HepG2 (cell line): ENCODE measurements around the gene GLUD1. TPM values are rescaled to one million over a fixed set of nuclear protein-coding genes. Genes with fewer than 3 reads are reported as not detected.

Experiments
- ATAC-seq: fragments of 200-7000 bp; cut with Tn5 transposase; 3 replicates; pipeline ENCODE4 v1.9.1; 2020; ENCODE audit warnings: mild to moderate bottlenecking, moderate library complexity
- BruUV-seq: library from RNA; stranded (reverse); fragments of 400-500 nt; replicated peaks from 2 replicates; lab custom pipeline; 2021; lab: Mats Ljungman, UMichigan
- CTCF ChIA-PET: fragments of 300-600 bp; formaldehyde crosslinking; extraction: SDS; loops from one replicate; lab custom pipeline; 2021; ENCODE audit warnings: low total read pairs, inconsistent platforms, low intra/inter-chr PET ratio; lab: Yijun Ruan, JAX
- POLR2A ChIA-PET: fragments of 350-600 bp; sonication (Branson Sonifier 250); formaldehyde crosslinking; loops from one replicate; lab custom pipeline; 2020; ENCODE audit warnings: antibody characterized with exemption, inconsistent platforms; lab: Yijun Ruan, JAX
- DNase-seq: peaks from one replicate; pipeline ENCODE4 v3.0.0-alpha.2; 2015; ENCODE audit warnings: low spot score
- FAIRE-seq: peaks from 3 replicates; lab custom pipeline; 2011; peaks lifted over from hg19 to GRCh38; lab: Jason Lieb, UNC
- H2AFZ ChIP-seq: one replicate; pipeline ENCODE4 v1.6.1; 2011; ENCODE audit warnings: low read length, inconsistent platforms
- H3K27ac ChIP-seq: fragments of 300-600 bp; 3 replicates; pipeline ENCODE4 v1.8.0; 2011; ENCODE audit warnings: mixed run types, mild to moderate bottlenecking, mixed read lengths, low read length, inconsistent platforms; ENCODE audit not compliant: insufficient read depth; ENCODE audit errors: extremely low read length
- H3K27me3 ChIP-seq, 2 experiments: fragments of 200-600 bp in 1 of 2; 2 replicates in 1 of 2; 3 replicates in 1 of 2; pipeline versions ENCODE4 v1.6.0 to v1.8.0; 2011; ENCODE audit warnings: low read length in 2 of 2, mild to moderate bottlenecking in 2 of 2, moderate library complexity in 2 of 2, inconsistent platforms in 1 of 2; ENCODE audit not compliant: insufficient read depth in 2 of 2, control insufficient read depth in 1 of 2
- H3K36me3 ChIP-seq, 2 experiments: fragments of 200-600 bp in 1 of 2; replicated peaks in 1 of 2; 2 replicates in 1 of 2; 3 replicates in 1 of 2; pipeline versions ENCODE4 v1.5.1 to v1.8.0; 2011; ENCODE audit warnings: low read length in 2 of 2, inconsistent platforms in 1 of 2; ENCODE audit not compliant: insufficient read depth in 2 of 2, control insufficient read depth in 1 of 2
- H3K4me1 ChIP-seq: 2 replicates; pipeline ENCODE4 v1.5.1; 2012; ENCODE audit warnings: low read length, inconsistent platforms; ENCODE audit not compliant: insufficient read depth
- H3K4me2 ChIP-seq: 2 replicates; pipeline ENCODE4 v1.6.0; 2011; ENCODE audit warnings: low read depth, low read length, inconsistent platforms
- H3K4me3 ChIP-seq, 3 experiments: fragments of 200-600 bp in 1 of 3; sonication (generic), shearing (Covaris generic) in 1 of 3; replicated peaks in 1 of 3; 2 replicates each; pipeline ENCODE4 v1.5.1; 2011 to 2016; ENCODE audit warnings: low read length in 3 of 3, inconsistent platforms in 2 of 3, low read depth in 2 of 3, mild to moderate bottlenecking in 2 of 3, control low read depth in 1 of 3, mixed read lengths in 1 of 3; ENCODE audit not compliant: insufficient read depth in 1 of 3
- H3K79me2 ChIP-seq: one replicate; pipeline ENCODE4 v1.6.1; 2011; ENCODE audit warnings: low read length, inconsistent platforms; ENCODE audit not compliant: insufficient read depth
- H3K9ac ChIP-seq: 2 replicates; pipeline ENCODE4 v1.6.0; 2011; ENCODE audit warnings: mild to moderate bottlenecking, low read depth, low read length, inconsistent platforms; ENCODE audit not compliant: insufficient read depth
- H3K9me3 ChIP-seq: 2 replicates; pipeline ENCODE4 v1.5.1; 2012; ENCODE audit warnings: mild to moderate bottlenecking, low read length
- H4K20me1 ChIP-seq: 2 replicates; pipeline ENCODE4 v1.6.0; 2011; ENCODE audit warnings: inconsistent platforms, mild to moderate bottlenecking, low read length, moderate library complexity; ENCODE audit not compliant: insufficient read depth
- ARID4A ChIP-seq: sonication (generic); formaldehyde crosslinking; IDR thresholded peaks from 2 replicates; pipeline ENCODE4 v1.5.0; 2020; ENCODE audit warnings: mild to moderate bottlenecking, missing genetic modification reagents, borderline replicate concordance
- HOXD1 ChIP-seq: sonication (generic); formaldehyde crosslinking; IDR thresholded peaks from 2 replicates; pipeline ENCODE4 v1.5.0; 2020; ENCODE audit warnings: missing genetic modification reagents
- MYC ChIP-seq: sonication (generic); formaldehyde crosslinking; IDR thresholded peaks from 2 replicates; pipeline ENCODE4 v1.9.0; 2021; ENCODE audit warnings: missing genetic modification reagents, borderline replicate concordance
- PAXIP1 ChIP-seq: sonication (generic); formaldehyde crosslinking; conservative IDR thresholded peaks from 2 replicates; pipeline ENCODE4 v1.4.0; 2020; ENCODE audit warnings: mild to moderate bottlenecking, missing genetic modification reagents, moderate library complexity
- TFDP2 ChIP-seq: sonication (generic); formaldehyde crosslinking; IDR thresholded peaks from 2 replicates; pipeline ENCODE4 v1.4.0; 2020; ENCODE audit warnings: missing genetic modification reagents
- ZBTB38 ChIP-seq: sonication (generic); formaldehyde crosslinking; IDR thresholded peaks from 2 replicates; pipeline ENCODE4 v1.5.1; 2020; ENCODE audit warnings: mild to moderate bottlenecking, missing genetic modification reagents
- ZC3H13 ChIP-seq: sonication (generic); formaldehyde crosslinking; IDR thresholded peaks from 2 replicates; pipeline ENCODE4 v1.8.1; 2023; ENCODE audit warnings: mild to moderate bottlenecking, missing genetic modification reagents, moderate library complexity
- ZFP36 ChIP-seq: fragments of 150-350 bp; IDR thresholded peaks from 2 replicates; pipeline ENCODE4 v1.6.1; 2018; ENCODE audit warnings: borderline replicate concordance, low read length, low read depth; ENCODE audit not compliant: partially characterized antibody
- ZNF3 ChIP-seq: IDR thresholded peaks from 2 replicates; pipeline ENCODE4 v1.7.0; 2017; ENCODE audit warnings: inconsistent platforms
- ZNF446 ChIP-seq: sonication (generic); formaldehyde crosslinking; IDR thresholded peaks from 2 replicates; pipeline ENCODE4 v1.5.0; 2020; ENCODE audit warnings: mild to moderate bottlenecking, missing genetic modification reagents
- ZNF549 ChIP-seq: sonication (generic); formaldehyde crosslinking; IDR thresholded peaks from 2 replicates; pipeline ENCODE4 v1.5.0; 2020; ENCODE audit warnings: missing genetic modification reagents
- ZNF713 ChIP-seq: sonication (generic); formaldehyde crosslinking; IDR thresholded peaks from 2 replicates; pipeline ENCODE4 v1.4.0; 2020; ENCODE audit warnings: mild to moderate bottlenecking, missing genetic modification reagents
- WGBS: methylation state at CpG from one replicate; pipeline ENCODE4 v1.1.6; 2017; ENCODE audit warnings: low lambda C conversion rate; 5-methylcytosine and 5-hydroxymethylcytosine counted together
- in situ Hi-C: cut with HindIII; loops from 2 replicates; pipeline ENCODE4 v1.10.0; 2017; ENCODE audit warnings: low pct_unique_long_range_greater_than_20kb; ENCODE audit not compliant: extremely low pct_ligation_motif_present
- intact Hi-C: fragments of 100-400 bp; cut with micrococcal nuclease; formaldehyde crosslinking; loops from one replicate; pipeline ENCODE4 v1.10.0; 2022; ENCODE audit not compliant: unreplicated experiment
- polyA plus RNA-seq, 8 experiments: library from polyadenylated mRNA; depleted of rRNA in 3 of 8; stranded (reverse) in 7 of 8; unstranded in 1 of 8; fragments of >200 nt; fragmentation: Illumina TruSeq in 4 of 8; extraction: Trizol in 4 of 8; gene quantifications; 2 replicates each; pipeline versions ENCODE4 v1.2.1 to v1.2.3, GENCODE V29; 2011 to 2016; ENCODE audit warnings: low read depth in 4 of 8, missing spikeins in 1 of 8, mixed read lengths in 1 of 8; ENCODE audit not compliant: insufficient read depth in 1 of 8
- total RNA-seq, 5 experiments: library from RNA; depleted of rRNA; stranded (reverse); fragments of >200 nt; fragmentation: Illumina TruSeq; extraction: Trizol; gene quantifications; 2 replicates each; pipeline ENCODE4 v1.2.3, GENCODE V29; 2016; ENCODE audit warnings: low read depth in 1 of 5

The GLUD1 gene
- total and polyA plus RNA-seq, 2 of the 13 experiments (the other 11 are each of a cell fraction or from before 2014, with no cell fraction given): 301 to 798 TPM

- in situ Hi-C loops (no loop called here), intact Hi-C loops (loop anchor here (2.0 kb wide), 1 partner anchor 41 kb away; no protein-coding TSS in a partner anchor)
- Histone ChIP-seq H3K36me3 (peaks cover 3 to 17% of the 10 kb centered on the region in 2 experiments), H3K9ac (peak overlapping the region; percentile 95), H3K27me3 (no peaks in the 10 kb centered on the region; a peak in 1 of 5 replicates), H3K4me3 (peak overlapping the region; percentile 57 to 88 (median 69)), H3K79me2 (peaks cover 88% of the 10 kb centered on the region), H3K9me3 (no peaks in the 10 kb centered on the region), H4K20me1 (peaks cover 17% of the 10 kb centered on the region), H3K4me1 (peaks cover 52% of the 10 kb centered on the region), H2AFZ (no peak overlapping the region), H3K27ac (peak overlapping the region; percentile 97), H3K4me2 (peak overlapping the region; percentile 79)
- TSS peak; percentile 57 for BruUV-seq
- ATAC-seq (peak; percentile 83), DNase-seq (peak; percentile 76), FAIRE-seq (no peak)
- POLR2A ChIA-PET: interaction anchor here (1.0 to 1.4 kb wide), 2 partner anchors 11 to 51 kb away, joined by 3 to 5 read pairs; no protein-coding TSS in a partner anchor
- CTCF ChIA-PET: interaction anchor here (0.8 kb wide), 1 partner anchor 157 kb away, joined by 3 read pairs; no protein-coding TSS in a partner anchor
- WGBS: under 1% methylated on average over 24 of the region's 60 CpGs
- TF ChIP-seq ZC3H13 (CRISPR knock-in tag) (no peak), TFDP2 (CRISPR knock-in tag) (peak; percentile 91), PAXIP1 (CRISPR knock-in tag) (no peak; the same call in 1 of the 2 replicates), ZNF549 (CRISPR knock-in tag) (no peak), ZFP36 (no peak), ZNF446 (CRISPR knock-in tag) (no peak; the same call in 1 of the 2 replicates), ZBTB38 (CRISPR knock-in tag) (peak; percentile 92), HOXD1 (CRISPR knock-in tag) (peak; percentile 84; the same call in 1 of the 2 replicates), ARID4A (CRISPR knock-in tag) (peak; percentile 83), MYC (peak; percentile 100), ZNF713 (CRISPR knock-in tag) (no peak), ZNF3 (CRISPR knock-in tag) (no peak)
Measured at GRCh38 chr10:87095236-87095945, 748 bp upstream of the GLUD1 start.
